Uterus (tissue), 4 donors: Measurements from ENCODE around the gene NR2F6. TPM values are rescaled to one million over a fixed set of nuclear protein-coding genes. Genes with fewer than 3 reads are reported as not detected.

ENCODE experiments used
- DNase-seq, 2 donors: peaks; one replicate each; pipeline ENCODE4 v3.0.0-alpha.2; 2019 to 2020
- H3K27ac ChIP-seq, 2 donors: fragments of 200-600 bp; sonication (generic); 1 replicate in 1 of 2; 2 replicates in 1 of 2; pipeline ENCODE4 v1.5.1; 2016 to 2018
- H3K27me3 ChIP-seq, 2 donors: fragments of 200-600 bp; sonication (generic); one replicate each; pipeline ENCODE4 v1.5.1; 2018 to 2019; ENCODE audit warnings: control low read depth in 1 of 2
- H3K36me3 ChIP-seq, 2 donors: fragments of 200-600 bp; sonication (generic); one replicate each; pipeline ENCODE4 v1.5.1; 2019; ENCODE audit warnings: control low read depth in 1 of 2
- H3K4me1 ChIP-seq, 2 donors: fragments of 200-600 bp; sonication (generic); one replicate each; pipeline ENCODE4 v1.5.1; 2018 to 2019; ENCODE audit warnings: control low read depth in 1 of 2
- H3K4me3 ChIP-seq, 2 donors: fragments of 200-600 bp; sonication (generic); 1 replicate in 1 of 2; 2 replicates in 1 of 2; pipeline ENCODE4 v1.5.1; 2018 to 2019; ENCODE audit warnings: mild to moderate bottlenecking in 1 of 2
- H3K9me3 ChIP-seq, 2 donors: fragments of 200-600 bp; sonication (generic); one replicate each; pipeline ENCODE4 v1.5.1; 2019; ENCODE audit warnings: control low read depth in 1 of 2
- POLR2A ChIP-seq, 2 donors: fragments of 450-650 bp; IDR thresholded peaks; one replicate each; pipeline ENCODE4 v1.6.1; 2016; ENCODE audit warnings: antibody characterized with exemption in 2 of 2, mild to moderate bottlenecking in 1 of 2, moderate library complexity in 1 of 2
- intact Hi-C: fragments of 100-400 bp; cut with DNase I; formaldehyde crosslinking; loops from one replicate; pipeline ENCODE4 v1.15.1; 2023; ENCODE audit warnings: low total_unique reads
- total RNA-seq, 4 donors: library from RNA; depleted of rRNA in 3 of 4; stranded (reverse); fragments of >200 nt in 3 of 4; gene quantifications; one replicate each; pipeline versions ENCODE4 v1.1.0 to v1.2.4, GENCODE V29; 2014 to 2023
- TF ChIP-seq, protein P1 (sequence below), 4 experiments: fragments of 200-600 bp in 2 of 4; fragments of 450-650 bp in 2 of 4; sonication (generic) in 2 of 4; IDR thresholded peaks; one replicate each; pipeline ENCODE4 v1.5.1; 2016 to 2019; ENCODE audit warnings: antibody characterized with exemption in 4 of 4, mild to moderate bottlenecking in 2 of 4, moderate library complexity in 1 of 4
- donor health status: DM: yes; HTN: yes; CAD: no.

NR2F6 gene
- total RNA-seq, 4 donors from 2014 or later, result 14.3 to 45.0 (median 36.0) TPM

DNA sequence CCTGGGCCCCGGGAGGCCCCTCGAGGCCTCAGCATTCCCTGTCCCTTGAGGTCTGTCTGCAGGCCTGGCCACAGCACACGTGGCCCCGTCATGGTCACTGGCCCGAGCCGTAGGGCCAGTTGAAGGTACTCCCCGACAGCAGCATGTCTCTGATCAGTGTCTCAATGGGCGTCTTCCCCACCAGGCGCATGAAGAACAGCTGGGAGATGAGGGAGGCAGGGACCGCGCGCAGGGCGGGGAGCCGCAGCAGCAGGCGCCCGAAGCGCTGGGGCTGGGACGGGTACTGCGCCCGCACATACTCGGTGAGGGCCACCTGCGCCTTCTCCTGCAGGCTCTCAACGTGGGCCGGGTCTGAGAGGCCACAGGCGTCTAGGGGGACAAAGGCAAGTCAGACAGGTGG lies 13.5 kb downstream of the NR2F6 start:
- TF ChIP-seq POLR2A (IDR thresholded peaks at IDR 0.05), result no peak
- TF ChIP-seq, protein P1, sequence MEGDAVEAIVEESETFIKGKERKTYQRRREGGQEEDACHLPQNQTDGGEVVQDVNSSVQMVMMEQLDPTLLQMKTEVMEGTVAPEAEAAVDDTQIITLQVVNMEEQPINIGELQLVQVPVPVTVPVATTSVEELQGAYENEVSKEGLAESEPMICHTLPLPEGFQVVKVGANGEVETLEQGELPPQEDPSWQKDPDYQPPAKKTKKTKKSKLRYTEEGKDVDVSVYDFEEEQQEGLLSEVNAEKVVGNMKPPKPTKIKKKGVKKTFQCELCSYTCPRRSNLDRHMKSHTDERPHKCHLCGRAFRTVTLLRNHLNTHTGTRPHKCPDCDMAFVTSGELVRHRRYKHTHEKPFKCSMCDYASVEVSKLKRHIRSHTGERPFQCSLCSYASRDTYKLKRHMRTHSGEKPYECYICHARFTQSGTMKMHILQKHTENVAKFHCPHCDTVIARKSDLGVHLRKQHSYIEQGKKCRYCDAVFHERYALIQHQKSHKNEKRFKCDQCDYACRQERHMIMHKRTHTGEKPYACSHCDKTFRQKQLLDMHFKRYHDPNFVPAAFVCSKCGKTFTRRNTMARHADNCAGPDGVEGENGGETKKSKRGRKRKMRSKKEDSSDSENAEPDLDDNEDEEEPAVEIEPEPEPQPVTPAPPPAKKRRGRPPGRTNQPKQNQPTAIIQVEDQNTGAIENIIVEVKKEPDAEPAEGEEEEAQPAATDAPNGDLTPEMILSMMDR (IDR thresholded peaks at IDR 0.05), result no peak
- H3K27ac ChIP-seq, result no peak overlapping the region
- H3K4me1 ChIP-seq, result peaks cover 5 to 13% of the 10 kb centered on the region in 2 donors
- no peaks in the 10 kb centered on the region for H3K9me3 ChIP-seq
- intact Hi-C loops, result no loop called here
- no peaks in the 10 kb centered on the region for H3K27me3 ChIP-seq
- H3K36me3 ChIP-seq, result no peaks in the 10 kb centered on the region
- H3K4me3 ChIP-seq, result no peak overlapping the region
- DNase-seq, result no peak

DNA sequence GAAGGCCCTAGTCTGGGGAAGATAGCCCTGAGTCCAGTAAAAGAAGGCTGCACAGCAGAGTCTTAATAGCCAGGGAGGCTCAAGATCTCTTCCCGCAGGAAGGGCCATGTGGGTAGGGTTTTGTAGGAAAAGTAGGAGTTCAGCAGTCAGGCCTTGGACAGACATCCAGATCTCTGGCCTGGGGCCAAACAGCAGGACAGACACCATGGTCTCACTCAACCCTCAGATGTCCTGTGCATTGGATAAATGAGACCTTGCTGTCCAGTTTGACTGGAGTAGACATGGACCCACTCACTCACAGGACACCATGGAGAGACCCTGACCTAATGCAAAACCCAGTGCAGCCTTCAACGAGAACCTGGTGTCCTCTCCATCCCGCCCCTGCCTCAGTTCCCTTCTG lies 15.8 kb downstream of the NR2F6 start:
- H3K27ac ChIP-seq, result no peak overlapping the region
- no peaks in the 10 kb centered on the region for H3K27me3 ChIP-seq
- no peaks in the 10 kb centered on the region for H3K36me3 ChIP-seq
- no peak overlapping the region for H3K4me3 ChIP-seq
- intact Hi-C loops, result no loop called here
- TF ChIP-seq, protein P1 (IDR thresholded peaks at IDR 0.05), result no peak
- TF ChIP-seq POLR2A (IDR thresholded peaks at IDR 0.05), result no peak
- no peaks in the 10 kb centered on the region for H3K9me3 ChIP-seq
- peaks cover 0 to 11% of the 10 kb centered on the region in 2 donors for H3K4me1 ChIP-seq
- DNase-seq, result no peak

- H3K9me3 ChIP-seq, result no peaks in the 10 kb centered on the region
- H3K4me3 ChIP-seq, result no peak overlapping the region
- intact Hi-C loops, result no loop called here
- H3K27me3 ChIP-seq, result no peaks in the 10 kb centered on the region
- no peaks in the 10 kb centered on the region for H3K36me3 ChIP-seq
- peaks cover 0 to 4% of the 10 kb centered on the region in 2 donors for H3K4me1 ChIP-seq
- DNase-seq, result no peak
- TF ChIP-seq, protein P1 (IDR thresholded peaks at IDR 0.05), result no peak
- no peak for TF ChIP-seq POLR2A (IDR thresholded peaks at IDR 0.05)
- peak overlapping the region in 1 of 2 donors; percentile 92 for H3K27ac ChIP-seq
Observed at GRCh38 chr19:17227798-17228367, 17.8 kb downstream of the NR2F6 start.

- H3K4me3 ChIP-seq, result peak within 1 kb of the TSS; percentile 59 to 69
- intact Hi-C loops, result no loop called here
- TF ChIP-seq, protein P1 (IDR thresholded peaks at IDR 0.05), result peak in 2 of 4 experiments; percentile 21 to 23
- TF ChIP-seq POLR2A (IDR thresholded peaks at IDR 0.05), result peak; percentile 70 to 93
- peak; percentile 98 to 99 for DNase-seq
- H3K9me3 ChIP-seq, result no peaks in the 10 kb centered on the region
- H3K27me3 ChIP-seq, result no peaks in the 10 kb centered on the region
- no peaks in the 10 kb centered on the region for H3K36me3 ChIP-seq
- H3K27ac ChIP-seq, result peak within 1 kb of the TSS; percentile 81 to 92
- peaks cover 0 to 4% of the 10 kb centered on the region in 2 donors for H3K4me1 ChIP-seq
Observed at GRCh38 chr19:17226002-17226933, 19.5 kb downstream of the NR2F6 start, which contains the start of gene OCEL1. OCEL1 (plus strand) TSS chr19:17226226; CDS start chr19:17226248, 22 bp downstream.

DNA sequence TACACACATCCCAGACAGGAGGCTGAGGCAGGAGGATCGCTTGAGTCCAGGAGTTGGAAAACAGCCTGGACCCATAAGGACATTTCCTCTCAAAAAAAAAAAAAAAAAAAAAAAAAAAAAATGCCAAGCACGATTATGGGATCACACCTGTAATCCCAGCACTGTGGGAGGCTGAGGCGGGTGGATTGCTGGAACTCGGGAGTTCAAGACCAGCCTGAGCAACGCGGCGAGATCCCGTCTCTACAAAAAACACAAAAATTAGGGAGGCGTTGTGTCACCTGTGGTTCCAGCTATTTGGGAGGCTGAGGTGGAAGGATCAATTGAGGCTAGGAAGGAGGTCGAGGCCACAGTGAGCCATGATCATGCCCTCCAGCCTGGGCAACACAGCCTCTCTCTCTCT lies 20.7 kb downstream of the NR2F6 start:
- TF ChIP-seq, protein P1 (IDR thresholded peaks at IDR 0.05), result no peak
- TF ChIP-seq POLR2A (IDR thresholded peaks at IDR 0.05), result no peak
- DNase-seq, result no peak
- Histone ChIP-seq H3K27me3 (no peaks in the 10 kb centered on the region), H3K9me3 (no peaks in the 10 kb centered on the region), H3K4me1 (peaks cover 0 to 4% of the 10 kb centered on the region in 2 donors), H3K4me3 (no peak overlapping the region), H3K27ac (no peak overlapping the region), H3K36me3 (no peaks in the 10 kb centered on the region)
- intact Hi-C loops, result no loop called here
